Measurements from ENCODE around the gene MYH7.

DNA sequence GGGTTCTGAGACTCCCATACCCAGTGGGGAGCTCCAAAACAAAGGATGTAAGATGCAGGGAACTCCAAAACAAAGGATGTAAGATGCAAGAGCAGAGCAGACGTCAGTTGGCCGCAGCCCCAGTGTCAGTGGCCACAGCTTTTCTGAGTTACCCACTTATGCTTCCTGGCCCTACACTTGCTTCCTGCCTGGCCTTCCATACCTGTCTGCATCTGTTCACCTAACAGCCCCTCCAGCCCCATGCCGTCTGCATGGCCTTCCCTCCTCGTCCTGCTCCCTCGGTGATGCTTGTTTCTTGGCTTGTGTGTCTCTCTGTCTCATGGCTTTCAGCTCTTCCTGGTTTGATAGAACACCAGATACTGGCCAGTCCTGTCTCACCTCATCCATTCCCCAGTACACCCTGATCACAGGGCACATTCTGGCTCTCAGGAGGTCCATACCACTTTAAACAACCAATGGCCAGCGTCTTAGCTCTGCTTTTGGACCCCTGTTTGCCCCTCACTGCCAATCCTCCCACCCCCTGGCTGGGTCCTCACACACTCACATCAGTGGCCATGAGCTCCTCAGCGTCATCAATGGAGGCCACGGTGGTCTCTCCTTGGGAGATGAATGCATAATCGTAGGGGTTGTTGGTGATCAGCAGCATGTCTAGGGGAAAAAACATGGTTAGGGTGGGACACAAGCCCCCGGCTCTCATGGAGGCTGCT, 5.3 kb downstream of the MYH7 start:
- TF ChIP-seq, protein P1, sequence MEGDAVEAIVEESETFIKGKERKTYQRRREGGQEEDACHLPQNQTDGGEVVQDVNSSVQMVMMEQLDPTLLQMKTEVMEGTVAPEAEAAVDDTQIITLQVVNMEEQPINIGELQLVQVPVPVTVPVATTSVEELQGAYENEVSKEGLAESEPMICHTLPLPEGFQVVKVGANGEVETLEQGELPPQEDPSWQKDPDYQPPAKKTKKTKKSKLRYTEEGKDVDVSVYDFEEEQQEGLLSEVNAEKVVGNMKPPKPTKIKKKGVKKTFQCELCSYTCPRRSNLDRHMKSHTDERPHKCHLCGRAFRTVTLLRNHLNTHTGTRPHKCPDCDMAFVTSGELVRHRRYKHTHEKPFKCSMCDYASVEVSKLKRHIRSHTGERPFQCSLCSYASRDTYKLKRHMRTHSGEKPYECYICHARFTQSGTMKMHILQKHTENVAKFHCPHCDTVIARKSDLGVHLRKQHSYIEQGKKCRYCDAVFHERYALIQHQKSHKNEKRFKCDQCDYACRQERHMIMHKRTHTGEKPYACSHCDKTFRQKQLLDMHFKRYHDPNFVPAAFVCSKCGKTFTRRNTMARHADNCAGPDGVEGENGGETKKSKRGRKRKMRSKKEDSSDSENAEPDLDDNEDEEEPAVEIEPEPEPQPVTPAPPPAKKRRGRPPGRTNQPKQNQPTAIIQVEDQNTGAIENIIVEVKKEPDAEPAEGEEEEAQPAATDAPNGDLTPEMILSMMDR (IDR thresholded peaks at IDR 0.05), result no peak
- no peak for TF ChIP-seq POLR2A (IDR thresholded peaks at IDR 0.05)
